Fibroblast of mammary gland (primary cell): ENCODE measurements around the gene EDAR.

Experiments used
- DNase-seq: peaks from one replicate; pipeline ENCODE4 v3.0.0-alpha.2; 2010; ENCODE audit warnings: low read depth
- H3K4me3 ChIP-seq: 2 replicates; pipeline ENCODE4 v1.5.1; 2011; ENCODE audit warnings: low read depth, mild to moderate bottlenecking, low read length, moderate library complexity; ENCODE audit not compliant: control insufficient read depth
- TF ChIP-seq, protein P1 (sequence below): conservative IDR thresholded peaks from 2 replicates; pipeline ENCODE4 v1.5.1; 2011; ENCODE audit warnings: low read depth, low read length, inconsistent platforms; ENCODE audit not compliant: control insufficient read depth, insufficient read depth

EDAR gene

DNA sequence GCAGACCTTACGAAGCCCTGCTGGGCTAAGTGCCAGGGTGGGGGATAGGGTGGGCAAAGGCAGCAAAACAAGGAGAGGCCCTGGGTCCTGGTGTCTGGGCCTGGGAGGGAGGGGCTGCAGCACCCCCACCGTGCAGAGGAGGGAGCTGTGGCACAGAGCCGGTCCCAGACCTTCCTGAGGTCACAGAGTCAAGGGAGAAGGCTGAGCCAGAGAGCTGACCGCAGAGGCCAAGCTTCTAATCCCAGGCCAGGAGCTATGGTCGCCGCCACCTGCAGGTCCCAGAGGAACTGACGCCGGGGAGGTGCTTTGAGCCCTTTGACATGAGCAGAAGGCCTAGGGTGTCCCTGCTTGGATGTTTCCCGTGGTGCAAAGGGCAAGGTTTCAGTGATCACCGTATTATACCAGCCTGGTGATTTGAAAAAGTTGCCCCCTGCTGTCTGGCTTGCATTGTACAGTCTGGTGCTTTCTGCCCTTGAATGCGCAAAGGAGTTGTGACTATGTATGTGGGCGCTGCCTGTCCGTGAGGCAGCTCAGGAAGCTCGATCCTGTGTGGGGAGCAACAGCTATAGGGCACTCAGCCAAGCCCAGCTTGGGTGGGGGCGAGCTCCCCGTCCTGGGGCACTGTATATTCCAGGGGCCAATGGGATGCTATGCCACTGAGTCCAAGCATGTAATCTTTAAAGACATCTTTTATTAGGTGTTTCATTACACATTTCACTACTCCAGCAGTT is 44.3 kb downstream of the EDAR start:
- DNase-seq: no peak
- TF ChIP-seq, protein P1, sequence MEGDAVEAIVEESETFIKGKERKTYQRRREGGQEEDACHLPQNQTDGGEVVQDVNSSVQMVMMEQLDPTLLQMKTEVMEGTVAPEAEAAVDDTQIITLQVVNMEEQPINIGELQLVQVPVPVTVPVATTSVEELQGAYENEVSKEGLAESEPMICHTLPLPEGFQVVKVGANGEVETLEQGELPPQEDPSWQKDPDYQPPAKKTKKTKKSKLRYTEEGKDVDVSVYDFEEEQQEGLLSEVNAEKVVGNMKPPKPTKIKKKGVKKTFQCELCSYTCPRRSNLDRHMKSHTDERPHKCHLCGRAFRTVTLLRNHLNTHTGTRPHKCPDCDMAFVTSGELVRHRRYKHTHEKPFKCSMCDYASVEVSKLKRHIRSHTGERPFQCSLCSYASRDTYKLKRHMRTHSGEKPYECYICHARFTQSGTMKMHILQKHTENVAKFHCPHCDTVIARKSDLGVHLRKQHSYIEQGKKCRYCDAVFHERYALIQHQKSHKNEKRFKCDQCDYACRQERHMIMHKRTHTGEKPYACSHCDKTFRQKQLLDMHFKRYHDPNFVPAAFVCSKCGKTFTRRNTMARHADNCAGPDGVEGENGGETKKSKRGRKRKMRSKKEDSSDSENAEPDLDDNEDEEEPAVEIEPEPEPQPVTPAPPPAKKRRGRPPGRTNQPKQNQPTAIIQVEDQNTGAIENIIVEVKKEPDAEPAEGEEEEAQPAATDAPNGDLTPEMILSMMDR: no peak
- no peak overlapping the region for H3K4me3 ChIP-seq

GRCh38 chr2:108943751-108944150 is 45.3 kb downstream of the EDAR start:
- TF ChIP-seq, protein P1: no peak
- H3K4me3 ChIP-seq: no peak overlapping the region
- no peak for DNase-seq

GRCh38 chr2:108942888-108943287 is 46.1 kb downstream of the EDAR start:
- DNase-seq: no peak
- no peak overlapping the region for H3K4me3 ChIP-seq
- TF ChIP-seq, protein P1: no peak

DNA sequence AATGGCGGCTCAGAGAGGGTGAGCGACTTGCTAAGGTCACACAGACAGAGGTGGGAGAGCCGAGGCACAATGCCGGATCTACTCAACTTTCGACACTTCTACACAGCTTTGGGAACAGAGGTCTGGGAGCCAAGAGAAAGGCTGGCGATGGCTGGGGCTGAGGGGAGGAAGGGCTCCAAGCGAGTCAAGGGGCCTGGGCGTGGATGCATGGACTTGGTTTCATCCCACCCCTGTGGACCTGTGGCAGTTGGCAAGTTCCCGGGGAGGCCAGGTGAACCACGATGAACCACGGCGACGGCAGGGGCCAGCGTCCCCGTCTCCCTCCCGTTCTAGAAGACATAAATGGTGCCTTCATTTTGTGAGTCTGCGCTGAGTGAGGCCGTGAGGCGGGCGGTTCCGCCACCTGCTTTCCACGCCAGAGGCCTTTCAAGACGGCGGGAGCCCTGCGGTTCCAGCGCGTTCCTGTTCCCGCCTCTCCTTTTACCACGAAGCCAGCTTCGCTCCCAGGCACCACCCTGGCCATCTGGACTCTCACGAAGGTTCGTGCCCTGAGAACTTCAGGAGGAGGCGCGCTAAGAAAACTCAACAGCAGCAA is 46.7 kb downstream of the EDAR start:
- DNase-seq: no peak
- TF ChIP-seq, protein P1: no peak
- H3K4me3 ChIP-seq: no peak overlapping the region

- no peak overlapping the region for H3K4me3 ChIP-seq
- TF ChIP-seq, protein P1: no peak
- no peak for DNase-seq
Measured at GRCh38 chr2:108941767-108942166, 47.3 kb downstream of the EDAR start.

DNA sequence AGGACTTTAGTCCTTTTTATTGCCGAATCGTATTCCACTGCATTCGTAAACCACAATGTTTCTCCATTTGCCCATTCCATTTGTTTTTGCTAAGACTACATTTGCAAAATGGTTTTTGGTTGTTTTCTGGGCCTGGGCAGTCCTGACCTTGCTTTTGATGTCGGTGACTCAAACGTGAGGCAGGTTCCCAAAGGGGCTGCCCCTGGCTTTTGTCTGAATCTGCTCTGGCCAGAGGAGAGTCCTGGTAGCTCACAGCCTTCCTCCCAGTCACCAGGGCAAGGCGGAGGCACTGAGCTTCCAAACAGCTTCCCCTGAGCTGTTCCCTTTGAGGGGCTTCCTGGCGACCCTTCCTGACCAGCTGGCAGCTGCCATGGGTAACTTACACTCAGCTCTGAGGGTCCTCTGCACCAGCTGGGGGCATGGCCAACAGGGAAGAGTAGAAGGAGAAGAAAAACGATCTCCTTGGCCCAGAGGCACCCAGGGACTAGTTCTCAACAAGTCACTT is 47.8 kb downstream of the EDAR start:
- no peak for DNase-seq
- TF ChIP-seq, protein P1: no peak
- H3K4me3 ChIP-seq: no peak overlapping the region
